K562 (cell line): ENCODE measurements around the gene ZSCAN22. TPM values are rescaled to one million over a fixed set of nuclear protein-coding genes. Genes with fewer than 3 reads are reported as not detected.

ENCODE experiments used
- C11orf30 ChIP-seq: fragments of 450-650 bp; IDR thresholded peaks from 2 replicates; pipeline ENCODE4 v1.6.1; 2016; ENCODE audit warnings: low read depth, mild to moderate bottlenecking
- CHD4 ChIP-seq: fragments of 200-600 bp; sonication (generic); IDR thresholded peaks from 3 replicates; pipeline ENCODE4 v1.6.1; 2012; ENCODE audit warnings: low read depth, mild to moderate bottlenecking, mixed read lengths, low read length, inconsistent platforms; ENCODE audit not compliant: insufficient read depth, insufficient replicate concordance, poor library complexity, severe bottlenecking
- DMBX1 ChIP-seq: fragments of 250-450 bp; sonication (Bioruptor Pico); IDR thresholded peaks from 2 replicates; pipeline ENCODE4 v1.8.0; 2022; ENCODE audit warnings: inconsistent platforms, mild to moderate bottlenecking, moderate library complexity, borderline replicate concordance
- ESRRB ChIP-seq: fragments of 250-450 bp; sonication (Bioruptor Pico); IDR thresholded peaks from 2 replicates; pipeline ENCODE4 v1.5.0; 2020; ENCODE audit warnings: mild to moderate bottlenecking, moderate library complexity, borderline replicate concordance
- HDAC2 ChIP-seq: fragments of 450-650 bp; IDR thresholded peaks from 2 replicates; pipeline ENCODE4 v1.6.1; 2016; ENCODE audit warnings: mild to moderate bottlenecking
- NFATC3 ChIP-seq: fragments of 450-650 bp; IDR thresholded peaks from 2 replicates; pipeline ENCODE4 v1.6.1; 2017; ENCODE audit warnings: mild to moderate bottlenecking
- NR2C2 ChIP-seq, 2 experiments: fragments of 200-800 bp in 1 of 2; sonication (Bioruptor generic) in 1 of 2; sonication (generic) in 1 of 2; formaldehyde crosslinking in 1 of 2; IDR thresholded peaks; 2 replicates each; pipeline versions ENCODE4 v1.6.1 to v1.8.0; 2016 to 2022; ENCODE audit warnings: mild to moderate bottlenecking in 1 of 2, missing compliant biosample characterization in 1 of 2, missing genetic modification characterization in 1 of 2, missing genetic modification reagents in 1 of 2
- POLR2H ChIP-seq: IDR thresholded peaks from 2 replicates; pipeline ENCODE4 v1.6.1; 2016; ENCODE audit warnings: missing genetic modification characterization, low read depth, mild to moderate bottlenecking, control low read depth, missing compliant biosample characterization, moderate library complexity
- SRSF9 ChIP-seq: fragments of 200-400 bp; formaldehyde crosslinking; IDR thresholded peaks from 2 replicates; pipeline ENCODE4 v1.6.1; 2017; ENCODE audit warnings: low read depth, low read length, borderline replicate concordance
- TAF9B ChIP-seq: fragments of 450-650 bp; IDR thresholded peaks from 2 replicates; pipeline ENCODE4 v1.6.1; 2018; ENCODE audit warnings: mild to moderate bottlenecking; ENCODE audit not compliant: partially characterized antibody
- TOE1 ChIP-seq, 2 experiments: fragments of 450-650 bp in 1 of 2; sonication (generic) in 1 of 2; formaldehyde crosslinking in 1 of 2; IDR thresholded peaks; 2 replicates each; pipeline versions ENCODE4 v1.7.1 to v1.8.0; 2016 to 2022; ENCODE audit warnings: borderline replicate concordance in 2 of 2, mild to moderate bottlenecking in 2 of 2, antibody characterized with exemption in 1 of 2, inconsistent platforms in 1 of 2, low read depth in 1 of 2, missing genetic modification reagents in 1 of 2, moderate library complexity in 1 of 2
- ZNF431 ChIP-seq: sonication (generic); formaldehyde crosslinking; IDR thresholded peaks from 2 replicates; pipeline ENCODE4 v1.8.0; 2022; ENCODE audit warnings: mild to moderate bottlenecking, missing genetic modification reagents
- ZNF785 ChIP-seq: fragments of 250-450 bp; sonication (Bioruptor Pico); IDR thresholded peaks from 2 replicates; pipeline ENCODE4 v1.4.0; 2020; ENCODE audit warnings: mild to moderate bottlenecking
- polyA plus RNA-seq, 8 experiments: library from polyadenylated mRNA; depleted of rRNA in 4 of 8; stranded (reverse) in 5 of 8; unstranded in 3 of 8; fragments of >200 nt; fragmentation: Nextera tagmentation in 2 of 8; fragmentation: Illumina TruSeq in 1 of 8; extraction: Ambion mirVana in 2 of 8; extraction: Trizol in 1 of 8; gene quantifications; 2 replicates each; pipeline versions ENCODE4 v1.2.1 to v1.2.3, GENCODE V29; 2011 to 2014; ENCODE audit warnings: inconsistent platforms in 1 of 8, missing spikeins in 1 of 8
- total RNA-seq, 7 experiments: library from RNA; depleted of rRNA in 6 of 7; stranded (reverse); fragments of >200 nt in 6 of 7; fragmentation: Illumina TruSeq in 2 of 7; extraction: Trizol in 2 of 7; gene quantifications; 2 replicates each; pipeline versions ENCODE4 v1.2.1 to v1.2.3, GENCODE V29; 2011 to 2021; ENCODE audit warnings: low replicate concordance in 1 of 7
- TF ChIP-seq, protein P1 (sequence below): fragments of 450-650 bp; IDR thresholded peaks from 2 replicates; pipeline ENCODE4 v1.6.1; 2016
- TF ChIP-seq, protein P2 (sequence below): fragments of 450-650 bp; formaldehyde crosslinking; IDR thresholded peaks from 2 replicates; pipeline ENCODE4 v1.4.0; 2022; ENCODE audit warnings: mild to moderate bottlenecking, moderate library complexity
- TF ChIP-seq, protein P3 (sequence below): IDR thresholded peaks from 2 replicates; pipeline ENCODE4 v1.6.1; 2016; ENCODE audit warnings: missing genetic modification characterization, missing compliant biosample characterization
- TF ChIP-seq, protein P4 (sequence below): fragments of 200-800 bp; sonication (Bioruptor generic); IDR thresholded peaks from 2 replicates; pipeline ENCODE4 v1.6.1; 2016; ENCODE audit warnings: missing genetic modification characterization, missing compliant biosample characterization

ZSCAN22 gene
- total and polyA plus RNA-seq, 9 of the 15 experiments (the other 6 are each of a cell fraction or from before 2014, with no cell fraction given): 0.98 to 5.3 (median 3.0) TPM

DNA sequence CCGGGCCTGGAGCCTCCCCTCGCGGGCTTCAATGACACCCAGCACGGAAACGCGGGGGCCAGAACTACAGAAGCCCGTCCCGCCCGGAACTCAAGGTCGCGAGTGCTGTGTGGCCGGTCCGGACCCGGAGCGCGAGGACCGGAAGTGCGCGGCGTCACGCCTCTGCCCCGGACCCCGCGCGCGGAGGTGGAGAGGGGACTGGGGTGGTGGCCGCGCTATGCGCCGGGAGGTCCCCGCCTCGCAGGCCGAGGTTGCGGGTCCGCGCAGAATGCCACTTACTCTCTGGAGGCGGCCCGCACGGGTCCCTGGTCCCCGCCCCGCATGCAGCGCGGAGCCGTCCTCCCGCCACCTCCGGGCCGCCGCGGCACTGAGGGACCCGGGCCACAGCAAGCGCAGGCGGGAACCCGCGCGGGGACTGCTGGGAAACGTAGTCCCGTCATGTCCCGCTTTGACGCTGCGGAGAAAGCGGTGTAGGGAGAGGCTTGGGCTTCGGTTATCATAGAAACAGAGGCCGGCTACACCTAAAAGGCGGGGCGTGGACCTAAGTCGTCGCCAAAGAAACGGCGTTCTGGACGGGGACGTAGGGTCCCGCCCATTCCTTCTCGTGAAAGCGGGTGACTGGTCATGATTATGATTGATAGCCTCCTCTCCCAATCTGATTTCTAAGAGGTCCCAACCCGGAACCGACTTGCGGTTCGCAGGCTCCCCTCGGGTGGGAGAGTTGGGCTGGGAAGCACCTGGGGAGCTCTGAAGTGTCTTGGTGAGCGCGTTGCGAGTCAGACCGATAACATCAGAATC, 54.1 kb downstream of the ZSCAN22 start, which contains the start of gene ZNF837 (continued):
- TF ChIP-seq TAF9B (peak; percentile 81), NR2C2 (CRISPR knock-in tag; IDR thresholded peaks at IDR 0.05) (peak; percentile 90), NR2C2 (tag; IDR thresholded peaks at IDR 0.05) (peak; percentile 97), ZNF431 (CRISPR knock-in tag) (no peak), C11orf30 (peak; percentile 95), SRSF9 (no peak), HDAC2 (no peak), NFATC3 (no peak), ZNF785 (CRISPR knock-in tag) (no peak), CHD4 (no peak), DMBX1 (CRISPR knock-in tag) (peak; percentile 75; the same call in 1 of the 2 replicates), POLR2H (tag) (peak; percentile 79), ESRRB (CRISPR knock-in tag) (no peak; the same call in 1 of the 2 replicates), TOE1 (IDR thresholded peaks at IDR 0.05; ENCODE audit: borderline replicate concordance) (peak; percentile 85; the same call in 1 of the 2 replicates), TOE1 (CRISPR knock-in tag; IDR thresholded peaks at IDR 0.05; ENCODE audit: borderline replicate concordance, low read depth) (0 out of 2 replicates have a peak, but pooled peaks have one; percentile 74)
- TF ChIP-seq, protein P1, sequence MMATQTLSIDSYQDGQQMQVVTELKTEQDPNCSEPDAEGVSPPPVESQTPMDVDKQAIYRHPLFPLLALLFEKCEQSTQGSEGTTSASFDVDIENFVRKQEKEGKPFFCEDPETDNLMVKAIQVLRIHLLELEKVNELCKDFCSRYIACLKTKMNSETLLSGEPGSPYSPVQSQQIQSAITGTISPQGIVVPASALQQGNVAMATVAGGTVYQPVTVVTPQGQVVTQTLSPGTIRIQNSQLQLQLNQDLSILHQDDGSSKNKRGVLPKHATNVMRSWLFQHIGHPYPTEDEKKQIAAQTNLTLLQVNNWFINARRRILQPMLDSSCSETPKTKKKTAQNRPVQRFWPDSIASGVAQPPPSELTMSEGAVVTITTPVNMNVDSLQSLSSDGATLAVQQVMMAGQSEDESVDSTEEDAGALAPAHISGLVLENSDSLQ: peak; percentile 100
- TF ChIP-seq, protein P2, sequence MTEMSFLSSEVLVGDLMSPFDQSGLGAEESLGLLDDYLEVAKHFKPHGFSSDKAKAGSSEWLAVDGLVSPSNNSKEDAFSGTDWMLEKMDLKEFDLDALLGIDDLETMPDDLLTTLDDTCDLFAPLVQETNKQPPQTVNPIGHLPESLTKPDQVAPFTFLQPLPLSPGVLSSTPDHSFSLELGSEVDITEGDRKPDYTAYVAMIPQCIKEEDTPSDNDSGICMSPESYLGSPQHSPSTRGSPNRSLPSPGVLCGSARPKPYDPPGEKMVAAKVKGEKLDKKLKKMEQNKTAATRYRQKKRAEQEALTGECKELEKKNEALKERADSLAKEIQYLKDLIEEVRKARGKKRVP (CRISPR knock-in tag): peak; percentile 2; the same call in 1 of the 2 replicates
- TF ChIP-seq, protein P3, sequence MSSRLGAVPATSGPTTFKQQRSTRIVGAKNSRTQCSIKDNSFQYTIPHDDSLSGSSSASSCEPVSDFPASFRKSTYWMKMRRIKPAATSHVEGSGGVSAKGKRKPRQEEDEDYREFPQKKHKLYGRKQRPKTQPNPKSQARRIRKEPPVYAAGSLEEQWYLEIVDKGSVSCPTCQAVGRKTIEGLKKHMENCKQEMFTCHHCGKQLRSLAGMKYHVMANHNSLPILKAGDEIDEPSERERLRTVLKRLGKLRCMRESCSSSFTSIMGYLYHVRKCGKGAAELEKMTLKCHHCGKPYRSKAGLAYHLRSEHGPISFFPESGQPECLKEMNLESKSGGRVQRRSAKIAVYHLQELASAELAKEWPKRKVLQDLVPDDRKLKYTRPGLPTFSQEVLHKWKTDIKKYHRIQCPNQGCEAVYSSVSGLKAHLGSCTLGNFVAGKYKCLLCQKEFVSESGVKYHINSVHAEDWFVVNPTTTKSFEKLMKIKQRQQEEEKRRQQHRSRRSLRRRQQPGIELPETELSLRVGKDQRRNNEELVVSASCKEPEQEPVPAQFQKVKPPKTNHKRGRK (tag): no peak
- TF ChIP-seq, protein P4, sequence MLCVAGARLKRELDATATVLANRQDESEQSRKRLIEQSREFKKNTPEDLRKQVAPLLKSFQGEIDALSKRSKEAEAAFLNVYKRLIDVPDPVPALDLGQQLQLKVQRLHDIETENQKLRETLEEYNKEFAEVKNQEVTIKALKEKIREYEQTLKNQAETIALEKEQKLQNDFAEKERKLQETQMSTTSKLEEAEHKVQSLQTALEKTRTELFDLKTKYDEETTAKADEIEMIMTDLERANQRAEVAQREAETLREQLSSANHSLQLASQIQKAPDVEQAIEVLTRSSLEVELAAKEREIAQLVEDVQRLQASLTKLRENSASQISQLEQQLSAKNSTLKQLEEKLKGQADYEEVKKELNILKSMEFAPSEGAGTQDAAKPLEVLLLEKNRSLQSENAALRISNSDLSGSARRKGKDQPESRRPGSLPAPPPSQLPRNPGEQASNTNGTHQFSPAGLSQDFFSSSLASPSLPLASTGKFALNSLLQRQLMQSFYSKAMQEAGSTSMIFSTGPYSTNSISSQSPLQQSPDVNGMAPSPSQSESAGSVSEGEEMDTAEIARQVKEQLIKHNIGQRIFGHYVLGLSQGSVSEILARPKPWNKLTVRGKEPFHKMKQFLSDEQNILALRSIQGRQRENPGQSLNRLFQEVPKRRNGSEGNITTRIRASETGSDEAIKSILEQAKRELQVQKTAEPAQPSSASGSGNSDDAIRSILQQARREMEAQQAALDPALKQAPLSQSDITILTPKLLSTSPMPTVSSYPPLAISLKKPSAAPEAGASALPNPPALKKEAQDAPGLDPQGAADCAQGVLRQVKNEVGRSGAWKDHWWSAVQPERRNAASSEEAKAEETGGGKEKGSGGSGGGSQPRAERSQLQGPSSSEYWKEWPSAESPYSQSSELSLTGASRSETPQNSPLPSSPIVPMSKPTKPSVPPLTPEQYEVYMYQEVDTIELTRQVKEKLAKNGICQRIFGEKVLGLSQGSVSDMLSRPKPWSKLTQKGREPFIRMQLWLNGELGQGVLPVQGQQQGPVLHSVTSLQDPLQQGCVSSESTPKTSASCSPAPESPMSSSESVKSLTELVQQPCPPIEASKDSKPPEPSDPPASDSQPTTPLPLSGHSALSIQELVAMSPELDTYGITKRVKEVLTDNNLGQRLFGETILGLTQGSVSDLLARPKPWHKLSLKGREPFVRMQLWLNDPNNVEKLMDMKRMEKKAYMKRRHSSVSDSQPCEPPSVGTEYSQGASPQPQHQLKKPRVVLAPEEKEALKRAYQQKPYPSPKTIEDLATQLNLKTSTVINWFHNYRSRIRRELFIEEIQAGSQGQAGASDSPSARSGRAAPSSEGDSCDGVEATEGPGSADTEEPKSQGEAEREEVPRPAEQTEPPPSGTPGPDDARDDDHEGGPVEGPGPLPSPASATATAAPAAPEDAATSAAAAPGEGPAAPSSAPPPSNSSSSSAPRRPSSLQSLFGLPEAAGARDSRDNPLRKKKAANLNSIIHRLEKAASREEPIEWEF (CRISPR knock-in tag): no peak
